Activated T-cell treated with anti-CD3 and anti-CD28 coated beads, Interleukin-2, amount 50 U/mL, for 72 hours (primary cell): ENCODE results near the gene SPATA6. TPM values are rescaled to one million over a fixed set of nuclear protein-coding genes. Genes with fewer than 3 reads are reported as not detected.
"Not testable (repeated sequence)": the region's sequence is repeated elsewhere in the genome, so short reads cannot be mapped to it uniquely, and the experiment has no call there.

Source experiments
- ATAC-seq, 2 donors: fragments of 150-1000 bp; cut with Tn5 transposase; replicated peaks in 1 of 2; 2 replicates each; pipeline ENCODE4 v1.10.0; 2021; ENCODE audit warnings: moderate library complexity in 2 of 2, mild to moderate bottlenecking in 1 of 2
- DNase-seq, 2 donors: peaks; one replicate each; pipeline ENCODE4 v3.0.0; 2021 to 2022; ENCODE audit warnings: mixed read lengths in 1 of 2
- H3K27ac Mint-ChIP-seq: one replicate; pipeline ENCODE4 v1.8.0; 2022; ENCODE audit warnings: mild to moderate bottlenecking, moderate library complexity, mixed read lengths
- H3K27me3 Mint-ChIP-seq: one replicate; pipeline ENCODE4 v1.8.0; 2022; ENCODE audit warnings: low read depth, mixed read lengths
- H3K36me3 Mint-ChIP-seq, 2 donors: one replicate each; pipeline ENCODE4 v1.8.0; 2022; ENCODE audit warnings: mixed read lengths in 2 of 2, mild to moderate bottlenecking in 1 of 2; ENCODE audit not compliant: insufficient read depth in 2 of 2
- H3K4me1 Mint-ChIP-seq: one replicate; pipeline ENCODE4 v1.8.0; 2022; ENCODE audit warnings: low read depth, mixed read lengths
- H3K4me3 Mint-ChIP-seq, 2 donors: one replicate each; pipeline ENCODE4 v1.8.0; 2022; ENCODE audit warnings: mild to moderate bottlenecking in 2 of 2, mixed read lengths in 2 of 2, moderate library complexity in 2 of 2
- H3K9me3 Mint-ChIP-seq, 2 donors: one replicate each; pipeline ENCODE4 v1.8.0; 2022; ENCODE audit warnings: mixed read lengths in 2 of 2
- total RNA-seq, 2 donors: library from RNA; stranded (reverse); gene quantifications; one replicate each; pipeline ENCODE4 v1.2.3, GENCODE V29; 2022

Gene SPATA6
- total RNA-seq, 2 donors from 2014 or later = 3.4 to 5.7 TPM

DNA sequence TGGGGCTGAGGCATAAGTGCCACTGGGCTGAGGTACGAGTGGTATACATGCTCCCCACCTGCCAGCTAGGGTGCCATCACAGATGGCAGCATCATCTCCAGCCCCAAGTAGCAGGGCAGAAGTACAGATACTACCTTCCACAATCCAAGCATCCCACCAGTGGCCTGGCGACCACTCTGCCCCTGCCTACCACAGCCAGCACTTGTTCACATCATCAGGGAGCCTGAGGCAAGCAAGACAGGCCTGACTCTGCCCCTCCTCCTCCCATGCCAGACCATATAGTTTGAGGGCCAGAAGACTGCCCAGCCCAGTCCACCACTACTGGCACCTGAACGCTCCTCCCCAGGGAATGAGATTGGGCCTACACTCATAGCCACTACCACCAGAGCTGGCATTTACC, 84.6 kb downstream of the SPATA6 start:
- no peak overlapping the region for H3K27ac Mint-ChIP-seq
- no peak overlapping the region for H3K4me3 Mint-ChIP-seq
- no peaks in the 10 kb centered on the region for H3K4me1 Mint-ChIP-seq
- ATAC-seq (no peak), DNase-seq (no peak)
- peaks cover 0 to 3% of the 10 kb centered on the region in 2 donors for H3K9me3 Mint-ChIP-seq
- H3K36me3 Mint-ChIP-seq = peaks cover 0 to 1% of the 10 kb centered on the region in 2 donors
- H3K27me3 Mint-ChIP-seq = no peaks in the 10 kb centered on the region

DNA sequence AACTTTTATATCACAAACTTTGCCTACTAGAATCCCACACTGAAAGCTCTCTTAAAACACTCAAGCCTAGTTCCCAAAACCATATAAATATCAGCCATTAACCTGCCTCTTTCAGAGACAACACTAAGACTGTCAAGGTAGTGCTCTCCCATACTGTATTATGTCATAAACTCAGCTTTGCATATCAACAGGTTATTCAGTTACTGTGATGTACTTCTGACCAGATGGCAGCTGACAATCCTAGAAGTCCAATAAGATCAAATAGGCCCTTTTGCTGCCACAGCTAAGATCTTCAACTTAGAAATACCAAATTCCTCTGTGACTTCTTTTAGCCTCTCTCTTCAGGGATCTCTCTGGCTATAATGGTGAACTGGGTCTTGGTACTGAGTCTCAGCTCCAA, 97.2 kb downstream of the SPATA6 start:
- no peaks in the 10 kb centered on the region for H3K27me3 Mint-ChIP-seq
- H3K27ac Mint-ChIP-seq = no peak overlapping the region
- H3K9me3 Mint-ChIP-seq = peaks cover 7 to 8% of the 10 kb centered on the region in 2 donors
- DNase-seq = no peak
- H3K36me3 Mint-ChIP-seq = peaks cover 4 to 10% of the 10 kb centered on the region in 2 donors
- no peak for ATAC-seq
- H3K4me3 Mint-ChIP-seq = no peak overlapping the region
- H3K4me1 Mint-ChIP-seq = no peaks in the 10 kb centered on the region

DNA sequence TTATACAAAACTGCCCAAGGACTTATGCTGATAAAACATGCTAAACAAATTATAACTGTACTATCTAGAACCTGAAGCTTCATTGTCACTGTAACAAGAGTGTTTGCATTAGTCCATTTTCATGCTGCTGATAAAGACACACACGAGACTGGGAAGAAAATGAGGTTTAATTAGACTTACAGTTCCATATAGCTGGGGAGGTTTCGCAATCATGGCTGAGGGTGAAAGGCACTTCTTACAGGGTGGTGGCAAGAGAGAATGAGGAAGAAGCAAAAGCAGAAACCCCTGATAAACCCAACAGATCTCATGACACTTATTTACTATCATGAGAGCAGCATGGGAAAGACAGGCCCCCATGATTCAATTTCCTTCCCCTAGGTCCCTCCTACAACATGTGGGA, 100.4 kb downstream of the SPATA6 start:
- no peak overlapping the region for H3K4me3 Mint-ChIP-seq
- no peak overlapping the region for H3K27ac Mint-ChIP-seq
- ATAC-seq (no peak), DNase-seq (no peak)
- no peaks in the 10 kb centered on the region for H3K4me1 Mint-ChIP-seq
- H3K27me3 Mint-ChIP-seq = no peaks in the 10 kb centered on the region
- H3K36me3 Mint-ChIP-seq = peaks cover 2 to 7% of the 10 kb centered on the region in 2 donors
- H3K9me3 Mint-ChIP-seq = peaks cover 8 to 14% of the 10 kb centered on the region in 2 donors

DNA sequence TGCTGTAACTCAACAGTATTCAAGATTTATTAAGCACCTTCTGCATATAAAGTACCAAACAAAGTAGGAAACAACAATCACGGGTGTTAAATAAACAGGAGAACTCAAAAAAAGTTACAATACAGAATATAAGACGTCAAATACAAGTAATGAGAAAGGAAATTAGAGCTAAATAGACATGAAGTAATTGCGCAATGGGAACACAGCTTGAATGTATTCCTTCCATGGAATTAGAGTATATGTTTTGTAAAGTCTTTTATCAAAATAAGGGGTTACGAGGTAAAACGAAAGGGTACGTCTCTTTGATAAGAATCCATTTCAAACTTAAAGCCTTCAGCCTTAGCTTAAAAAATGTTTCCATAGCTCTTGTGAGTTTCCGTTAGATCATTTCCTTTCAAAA, 109.1 kb downstream of the SPATA6 start:
- DNase-seq (no peak), ATAC-seq (no peak)
- Mint-ChIP-seq H3K27ac (no peak overlapping the region), H3K9me3 (peaks cover 7% of the 10 kb centered on the region in 2 donors), H3K27me3 (no peaks in the 10 kb centered on the region), H3K36me3 (peaks cover 0 to 2% of the 10 kb centered on the region in 2 donors), H3K4me3 (no peak overlapping the region), H3K4me1 (no peaks in the 10 kb centered on the region)

DNA sequence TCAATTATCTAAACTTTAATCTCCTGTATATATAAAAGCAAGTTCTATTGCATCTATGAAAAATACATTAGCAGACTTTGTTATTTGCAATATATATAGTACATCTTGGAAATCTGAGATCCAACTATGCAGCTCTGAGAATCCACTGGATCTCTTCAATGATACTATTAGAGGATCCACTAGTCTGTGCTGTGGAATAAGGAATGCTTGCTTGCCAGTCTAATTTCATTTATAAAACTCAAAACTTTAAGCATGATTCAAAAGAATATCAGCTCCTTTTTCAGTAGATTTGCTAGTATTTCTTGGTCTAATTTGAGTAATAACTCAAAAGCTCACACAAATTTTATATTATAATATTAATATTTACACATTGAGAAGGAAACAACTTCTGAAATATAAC, 115.1 kb downstream of the SPATA6 start:
- H3K9me3 Mint-ChIP-seq = no peaks in the 10 kb centered on the region
- no peaks in the 10 kb centered on the region for H3K36me3 Mint-ChIP-seq

DNA sequence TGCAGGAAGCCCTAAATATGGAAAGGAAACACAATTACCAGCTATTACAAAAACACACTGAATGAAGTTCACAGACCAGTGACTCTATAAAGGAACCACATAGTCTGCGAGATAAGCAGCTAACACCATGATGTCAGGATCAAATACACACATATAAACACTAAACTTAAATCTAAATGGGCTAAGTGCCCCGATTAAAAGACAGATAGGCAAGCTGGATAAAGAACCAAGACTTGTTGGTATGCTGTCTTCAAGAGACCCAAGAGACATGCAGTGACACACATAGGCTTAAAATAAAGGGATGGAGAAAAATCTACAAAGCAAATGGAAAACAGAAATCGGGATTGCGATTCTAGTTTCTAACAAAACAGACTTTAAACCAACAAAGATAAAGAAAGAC, 127.6 kb downstream of the SPATA6 start:
- Mint-ChIP-seq H3K4me1 (no peaks in the 10 kb centered on the region), H3K9me3 (peaks cover 7 to 12% of the 10 kb centered on the region in 2 donors), H3K27ac (no peak overlapping the region), H3K27me3 (no peaks in the 10 kb centered on the region), H3K4me3 (no peak overlapping the region), H3K36me3 (peaks cover 1 to 4% of the 10 kb centered on the region in 2 donors)
- no peak for ATAC-seq
- no peak for DNase-seq

More for the DNA sequence above, 115.1 kb downstream of the SPATA6 start:
- H3K27me3 Mint-ChIP-seq = no peaks in the 10 kb centered on the region
- no peaks in the 10 kb centered on the region for H3K4me1 Mint-ChIP-seq
- no peak for DNase-seq
- no peak overlapping the region for H3K4me3 Mint-ChIP-seq
- no peak overlapping the region for H3K27ac Mint-ChIP-seq
- ATAC-seq = no peak

DNA sequence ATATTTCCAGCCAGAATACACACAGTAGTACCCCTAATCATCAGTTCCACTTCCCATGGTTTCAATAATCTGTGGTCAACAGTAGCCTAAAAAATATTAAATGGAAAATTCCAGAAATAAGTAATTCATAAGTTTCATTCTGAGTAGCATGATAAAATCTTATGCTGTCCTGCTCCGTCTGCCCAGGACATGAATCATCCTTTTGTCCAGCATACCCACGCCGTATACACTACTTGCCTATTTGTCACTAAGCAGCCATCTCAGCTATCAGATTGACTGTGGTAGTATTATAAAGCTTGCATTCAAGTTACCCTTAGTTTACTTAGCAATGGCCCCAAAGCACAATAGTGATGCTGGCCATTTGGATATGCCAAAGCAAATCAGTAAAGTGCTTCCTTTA, 130.8 kb downstream of the SPATA6 start:
- Mint-ChIP-seq H3K9me3 (peaks cover 10 to 14% of the 10 kb centered on the region in 2 donors), H3K27ac (no peak overlapping the region), H3K4me3 (no peak overlapping the region), H3K27me3 (no peaks in the 10 kb centered on the region), H3K36me3 (peaks cover 3 to 4% of the 10 kb centered on the region in 2 donors), H3K4me1 (no peaks in the 10 kb centered on the region)
- ATAC-seq = no peak
- no peak for DNase-seq

DNA sequence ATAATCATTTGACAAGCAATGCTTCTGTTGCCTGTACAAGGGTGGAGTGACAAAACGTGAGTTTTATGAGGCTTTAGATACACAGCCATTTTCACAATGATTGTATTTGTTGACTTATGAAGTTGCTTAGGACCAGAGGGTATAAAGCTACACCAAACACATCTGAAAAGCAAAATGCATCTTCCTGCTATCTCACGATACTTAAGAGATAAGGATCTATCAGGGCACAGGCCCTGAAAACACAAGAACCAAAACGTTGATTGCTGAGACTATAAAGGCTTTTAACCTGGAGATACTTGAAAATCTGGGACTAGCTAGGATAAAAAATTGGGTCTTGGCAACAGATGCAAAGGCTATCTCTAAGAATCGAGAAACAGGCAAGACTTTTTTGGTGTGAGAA, 133.7 kb downstream of the SPATA6 start:
- DNase-seq (no peak), ATAC-seq (no peak)
- Mint-ChIP-seq H3K27me3 (no peaks in the 10 kb centered on the region), H3K4me1 (no peaks in the 10 kb centered on the region), H3K9me3 (peaks cover 9 to 10% of the 10 kb centered on the region in 2 donors), H3K4me3 (no peak overlapping the region), H3K27ac (no peak overlapping the region), H3K36me3 (peaks cover 1 to 5% of the 10 kb centered on the region in 2 donors)

DNA sequence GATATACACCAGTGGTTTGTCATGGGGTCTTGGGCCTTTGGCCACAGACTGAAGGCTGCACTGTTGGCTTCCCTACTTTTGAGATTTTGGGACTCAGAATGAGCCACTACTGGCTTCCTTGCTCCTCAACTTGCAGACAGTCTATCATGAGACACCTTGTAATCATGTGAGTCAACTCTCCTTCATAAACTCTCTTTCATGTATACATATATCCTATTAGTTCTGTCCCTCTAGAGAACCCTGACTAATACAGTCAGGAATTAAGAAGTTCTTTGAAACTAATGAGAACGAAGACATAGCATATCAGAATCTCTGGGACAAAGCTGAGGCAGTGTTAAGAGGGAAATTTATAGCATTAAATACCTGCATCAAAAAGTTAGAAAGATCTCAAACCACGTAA, 138.7 kb downstream of the SPATA6 start:
- DNase-seq (no peak), ATAC-seq (no peak)
- Mint-ChIP-seq H3K9me3 (peaks cover 23 to 25% of the 10 kb centered on the region in 2 donors), H3K4me3 (no peak overlapping the region), H3K27ac (no peak overlapping the region), H3K36me3 (peaks cover 10 to 18% of the 10 kb centered on the region in 2 donors), H3K27me3 (no peaks in the 10 kb centered on the region), H3K4me1 (no peaks in the 10 kb centered on the region)

DNA sequence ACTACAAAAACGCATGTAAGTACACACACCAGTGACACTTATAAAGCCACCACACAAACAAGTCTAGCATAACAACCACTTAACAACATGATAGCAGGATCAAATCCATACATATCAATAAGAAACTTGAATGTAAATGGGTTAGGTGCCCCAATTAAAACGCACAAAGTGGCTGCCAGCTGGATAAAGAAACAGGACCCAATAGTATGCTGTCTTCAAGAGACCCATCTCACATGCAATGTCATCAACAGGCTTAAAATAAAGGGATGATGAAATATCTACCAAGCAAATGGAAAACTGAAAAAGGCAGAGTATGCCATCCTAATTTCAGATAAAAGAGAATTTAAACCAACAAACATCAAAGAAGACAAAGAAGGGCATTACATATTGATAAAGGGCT, 139.9 kb downstream of the SPATA6 start:
- peaks cover 10 to 18% of the 10 kb centered on the region in 2 donors for H3K36me3 Mint-ChIP-seq
- H3K27me3 Mint-ChIP-seq = no peaks in the 10 kb centered on the region
- H3K27ac Mint-ChIP-seq = no peak overlapping the region
- DNase-seq (no peak), ATAC-seq (no peak)
- no peaks in the 10 kb centered on the region for H3K4me1 Mint-ChIP-seq
- H3K9me3 Mint-ChIP-seq = peaks cover 23 to 25% of the 10 kb centered on the region in 2 donors
- H3K4me3 Mint-ChIP-seq = no peak overlapping the region

DNA sequence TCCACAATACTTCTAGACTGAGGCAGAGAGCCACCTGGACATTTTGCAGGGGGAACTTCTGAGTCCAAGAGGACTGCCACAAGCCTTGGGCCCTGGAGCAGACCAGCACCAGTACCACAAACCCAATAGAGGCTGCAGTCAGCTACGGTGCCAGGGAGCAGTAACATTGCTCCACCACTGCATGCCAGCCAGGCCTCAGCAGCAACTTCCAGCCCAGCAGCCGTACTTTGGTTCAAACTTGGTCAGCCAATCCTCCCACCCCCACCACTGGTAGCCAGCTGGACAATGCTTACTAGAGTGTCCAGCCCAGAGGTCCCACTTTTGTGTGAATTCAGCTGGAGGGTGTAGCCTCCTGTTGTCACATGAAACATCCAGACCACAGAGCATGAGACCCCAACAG, 142.1 kb downstream of the SPATA6 start:
- no peak overlapping the region for H3K4me3 Mint-ChIP-seq
- peaks cover 8 to 16% of the 10 kb centered on the region in 2 donors for H3K36me3 Mint-ChIP-seq
- DNase-seq (no peak), ATAC-seq (no peak)
- H3K27me3 Mint-ChIP-seq = no peaks in the 10 kb centered on the region
- no peaks in the 10 kb centered on the region for H3K4me1 Mint-ChIP-seq
- no peak overlapping the region for H3K27ac Mint-ChIP-seq
- H3K9me3 Mint-ChIP-seq = peaks cover 20 to 25% of the 10 kb centered on the region in 2 donors

DNA sequence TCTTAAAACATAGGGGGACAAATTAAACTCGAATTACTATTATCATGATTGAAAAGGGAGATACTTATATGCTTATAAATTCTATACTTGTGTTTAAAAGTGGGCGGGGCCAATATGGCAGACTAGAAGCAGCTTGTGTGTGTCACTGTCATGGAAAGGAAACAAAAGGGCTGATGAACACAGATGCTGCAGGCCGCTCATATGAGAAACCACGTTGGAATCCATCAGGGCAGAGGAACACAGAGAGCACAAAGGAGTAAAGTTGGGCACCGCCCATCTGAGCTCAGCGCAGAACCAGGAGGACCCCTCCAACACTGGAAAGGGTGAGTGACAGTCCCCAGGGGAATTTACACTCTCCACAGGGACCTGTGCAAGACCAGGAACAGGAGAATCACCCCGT, 142.5 kb downstream of the SPATA6 start:
- Mint-ChIP-seq H3K27me3 (no peaks in the 10 kb centered on the region), H3K9me3 (peaks cover 19 to 23% of the 10 kb centered on the region in 2 donors), H3K4me3 (no peak overlapping the region), H3K36me3 (peaks cover 8 to 17% of the 10 kb centered on the region in 2 donors), H3K4me1 (no peaks in the 10 kb centered on the region), H3K27ac (no peak overlapping the region)
- ATAC-seq (no peak), DNase-seq (no peak)

DNA sequence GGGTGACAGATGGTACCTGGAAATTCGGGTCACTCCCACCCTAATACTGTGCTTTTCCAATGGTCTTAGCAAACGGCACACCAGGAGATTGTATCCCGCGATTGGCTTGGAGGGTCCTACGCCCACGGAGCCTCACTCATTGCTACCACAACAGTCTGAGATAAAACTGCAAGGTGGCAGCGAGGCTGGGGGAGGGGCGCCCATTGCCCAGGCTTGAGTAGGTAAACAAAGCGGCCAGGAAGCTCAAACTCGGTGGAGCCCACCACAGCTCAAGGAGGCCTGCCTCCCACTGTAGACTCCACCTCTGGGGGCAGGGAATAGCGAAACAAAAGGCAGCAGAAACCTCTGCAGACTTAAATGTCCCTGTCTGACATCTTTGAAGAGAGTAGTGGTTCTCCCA, 160.2 kb downstream of the SPATA6 start:
- not testable (repeated sequence) for H3K4me3 Mint-ChIP-seq, H3K27ac Mint-ChIP-seq, ATAC-seq, DNase-seq, H3K27me3 Mint-ChIP-seq, H3K4me1 Mint-ChIP-seq
- Mint-ChIP-seq H3K9me3 (peaks cover 8 to 11% of the 10 kb centered on the region in 2 donors), H3K36me3 (peaks cover 6 to 12% of the 10 kb centered on the region in 2 donors)

DNA sequence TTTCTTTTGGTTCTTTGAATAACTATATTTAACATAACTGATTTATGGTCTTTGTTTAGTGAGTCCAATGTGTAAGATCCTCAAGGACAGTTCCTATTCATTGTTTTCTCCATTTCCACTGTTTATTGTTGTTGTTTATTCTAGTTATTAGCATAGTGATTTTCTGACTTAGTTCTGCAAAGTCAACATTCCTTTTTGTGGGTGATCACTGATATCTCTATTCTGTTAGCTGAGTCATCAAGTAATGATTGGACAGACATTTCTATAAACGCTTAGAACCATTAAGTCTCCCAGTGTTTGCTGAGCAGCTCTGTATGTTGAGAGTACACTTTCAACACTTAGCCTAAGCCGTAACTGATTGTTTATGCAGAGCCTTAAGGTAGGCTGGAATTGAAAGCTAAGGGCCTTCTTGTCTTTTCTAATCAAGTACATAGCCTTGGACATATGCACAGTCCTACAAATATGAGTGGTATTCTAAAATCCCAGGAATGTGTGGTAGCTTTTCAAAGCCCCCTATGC, 162.4 kb downstream of the SPATA6 start:
- Mint-ChIP-seq H3K27ac (no peak overlapping the region), H3K4me1 (no peaks in the 10 kb centered on the region), H3K9me3 (peaks cover 8 to 11% of the 10 kb centered on the region in 2 donors), H3K4me3 (no peak overlapping the region), H3K27me3 (no peaks in the 10 kb centered on the region), H3K36me3 (peaks cover 6 to 12% of the 10 kb centered on the region in 2 donors)
- DNase-seq = no peak
- no peak for ATAC-seq
